A673 (cell line): ENCODE data around the gene BACH2.

Experiments used
- CTCF ChIP-seq: fragments of 300-800, 200-600 bp; sonication (generic); conservative IDR thresholded peaks from 2 replicates; pipeline ENCODE4 v1.5.1; 2017; ENCODE audit warnings: low read depth, mild to moderate bottlenecking, antibody characterized with exemption, low read length, moderate library complexity, mixed read lengths
- EZH2 ChIP-seq: fragments of 200-600 bp; sonication (generic); IDR thresholded peaks from 2 replicates; pipeline ENCODE4 v1.6.1; 2017; ENCODE audit warnings: borderline replicate concordance, low read depth, mild to moderate bottlenecking, mixed read lengths, antibody characterized with exemption, low read length; ENCODE audit not compliant: poor library complexity, severe bottlenecking

GRCh38 chr6:89894169-89894568 is 402.5 kb downstream of the BACH2 start, which contains the start of gene GJA10:
- TF ChIP-seq CTCF (no peak), EZH2 (no peak)
